Neural cell (in vitro differentiated cells): ENCODE results near the gene GJD2. TPM values are rescaled to one million over a fixed set of nuclear protein-coding genes. Genes with fewer than 3 reads are reported as not detected.

Experiments
- H2AFZ ChIP-seq: fragments of 200-600, 300-800 bp; sonication (generic), shearing (Covaris generic); 2 replicates; pipeline ENCODE4 v1.6.0; 2014; ENCODE audit warnings: low read depth, mild to moderate bottlenecking, antibody characterized with exemption, low read length, moderate library complexity
- H3F3A ChIP-seq: fragments of 200-600 bp; shearing (Covaris generic); 2 replicates; pipeline ENCODE4 v1.6.1; 2016; ENCODE audit warnings: mild to moderate bottlenecking, moderate library complexity, mixed read lengths, antibody characterized with exemption, low read length; ENCODE audit not compliant: insufficient read depth, poor library complexity, severe bottlenecking
- H3K27ac ChIP-seq: fragments of 200-600, 300-800 bp; sonication (generic), shearing (Covaris generic); 2 replicates; pipeline ENCODE4 v1.5.1; 2014; ENCODE audit warnings: mild to moderate bottlenecking, low read length, moderate library complexity
- H3K27me3 ChIP-seq: fragments of 300-800, 200-600 bp; sonication (generic), shearing (Covaris generic); 2 replicates; pipeline ENCODE4 v1.6.0; 2014; ENCODE audit warnings: mild to moderate bottlenecking, low read depth, low read length, moderate library complexity; ENCODE audit not compliant: insufficient read depth
- H3K36me3 ChIP-seq: fragments of 300-800, 200-600 bp; sonication (generic), shearing (Covaris generic); 2 replicates; pipeline ENCODE4 v1.5.1; 2014; ENCODE audit warnings: mild to moderate bottlenecking, antibody characterized with exemption, low read length, moderate library complexity; ENCODE audit not compliant: insufficient read depth
- H3K4me2 ChIP-seq: fragments of 300-800, 200-600 bp; sonication (generic), shearing (Covaris generic); 2 replicates; pipeline ENCODE4 v1.6.0; 2014; ENCODE audit warnings: mild to moderate bottlenecking, low read length
- H3K4me3 ChIP-seq: fragments of 300-800, 200-600 bp; sonication (generic), shearing (Covaris generic); 2 replicates; pipeline ENCODE4 v1.5.1; 2014; ENCODE audit warnings: mild to moderate bottlenecking, low read length, moderate library complexity
- H3K79me2 ChIP-seq: fragments of 200-600 bp; shearing (Covaris generic); replicated peaks from 2 replicates; pipeline ENCODE4 v1.6.0; 2014; ENCODE audit warnings: mild to moderate bottlenecking, low read length, moderate library complexity; ENCODE audit not compliant: insufficient read depth
- H3K9ac ChIP-seq: fragments of 300-800, 200-600 bp; sonication (generic), shearing (Covaris generic); 2 replicates; pipeline ENCODE4 v1.6.1; 2016; ENCODE audit warnings: mild to moderate bottlenecking, low read length, mixed read lengths
- H3K9me2 ChIP-seq: fragments of 200-600 bp; shearing (Covaris generic); 2 replicates; pipeline ENCODE4 v1.6.1; 2016; ENCODE audit warnings: mild to moderate bottlenecking, low read length, mixed read lengths; ENCODE audit not compliant: insufficient read depth
- H3K9me3 ChIP-seq: fragments of 200-600, 300-800 bp; sonication (generic), shearing (Covaris generic); 2 replicates; pipeline ENCODE4 v1.6.1; 2016; ENCODE audit warnings: mild to moderate bottlenecking, mixed run types, low read length, moderate library complexity, mixed read lengths
- H4K20me1 ChIP-seq: fragments of 200-600 bp; shearing (Covaris generic); 2 replicates; pipeline ENCODE4 v1.6.1; 2016; ENCODE audit warnings: mild to moderate bottlenecking, mixed run types; ENCODE audit not compliant: insufficient read depth
- CTCF ChIP-seq: fragments of 450-650 bp; IDR thresholded peaks from 2 replicates; pipeline ENCODE4 v1.5.1; 2014; ENCODE audit warnings: antibody characterized with exemption, mild to moderate bottlenecking, moderate library complexity; ENCODE audit not compliant: poor library complexity, severe bottlenecking
- EP300 ChIP-seq: fragments of 450-650 bp; conservative IDR thresholded peaks from 2 replicates; pipeline ENCODE4 v1.6.1; 2014; ENCODE audit warnings: antibody characterized with exemption, mild to moderate bottlenecking, moderate library complexity; ENCODE audit not compliant: poor library complexity, severe bottlenecking
- EZH2 ChIP-seq: fragments of 200-600, 300-800 bp; shearing (Covaris generic), sonication (generic); IDR thresholded peaks from 2 replicates; pipeline ENCODE4 v1.6.1; 2014; ENCODE audit warnings: antibody characterized with exemption, low read length, borderline replicate concordance, mild to moderate bottlenecking; ENCODE audit not compliant: insufficient read depth, poor library complexity, severe bottlenecking
- MXI1 ChIP-seq: fragments of 450-650 bp; conservative IDR thresholded peaks from 2 replicates; pipeline ENCODE4 v1.6.1; 2014; ENCODE audit warnings: antibody characterized with exemption, mild to moderate bottlenecking; ENCODE audit not compliant: poor library complexity, severe bottlenecking
- RAD21 ChIP-seq: fragments of 450-650 bp; conservative IDR thresholded peaks from 2 replicates; pipeline ENCODE4 v1.6.1; 2014; ENCODE audit warnings: antibody characterized with exemption, mild to moderate bottlenecking, moderate library complexity
- REST ChIP-seq: IDR thresholded peaks from 2 replicates; pipeline ENCODE4 v1.6.1; 2012; ENCODE audit warnings: borderline replicate concordance
- SMC3 ChIP-seq: fragments of 450-650 bp; conservative IDR thresholded peaks from 2 replicates; pipeline ENCODE4 v1.6.1; 2014; ENCODE audit warnings: antibody characterized with exemption, mild to moderate bottlenecking, moderate library complexity; ENCODE audit not compliant: poor library complexity
- TAF1 ChIP-seq: IDR thresholded peaks from 2 replicates; pipeline ENCODE4 v1.6.1; 2012; ENCODE audit warnings: low read depth
- polyA plus RNA-seq: library from polyadenylated mRNA; depleted of rRNA; stranded (reverse); fragments of >200 nt; gene quantifications from 2 replicates; pipeline ENCODE4 v1.2.3, GENCODE V29; 2014

The GJD2 gene
- polyA plus RNA-seq, 1 donor from 2014 or later: 4.6 TPM

GRCh38 chr15:34724481-34724880 lies 30.3 kb downstream of the GJD2 start:
- no peaks in the 10 kb centered on the region for H3K36me3 ChIP-seq
- H3K9me2 ChIP-seq: no peaks in the 10 kb centered on the region
- no peak overlapping the region for H3K9ac ChIP-seq
- no peak overlapping the region for H2AFZ ChIP-seq
- no peaks in the 10 kb centered on the region for H3K79me2 ChIP-seq
- H3K4me3 ChIP-seq: no peak overlapping the region
- no peaks in the 10 kb centered on the region for H3K9me3 ChIP-seq
- H3K27me3 ChIP-seq: no peaks in the 10 kb centered on the region
- no peak overlapping the region for H3K4me2 ChIP-seq
- H4K20me1 ChIP-seq: no peaks in the 10 kb centered on the region
- H3K27ac ChIP-seq: no peak overlapping the region
- TF ChIP-seq RAD21 (no peak), CTCF (no peak), EP300 (no peak), TAF1 (no peak)
- H3F3A ChIP-seq: no peaks in the 10 kb centered on the region

- no peak overlapping the region for H3K4me2 ChIP-seq
- H2AFZ ChIP-seq: no peak overlapping the region
- no peak overlapping the region for H3K9ac ChIP-seq
- no peaks in the 10 kb centered on the region for H3K9me2 ChIP-seq
- H3K36me3 ChIP-seq: no peaks in the 10 kb centered on the region
- H3K27me3 ChIP-seq: no peaks in the 10 kb centered on the region
- no peaks in the 10 kb centered on the region for H3K79me2 ChIP-seq
- TF ChIP-seq EZH2 (no peak), MXI1 (no peak), REST (no peak), RAD21 (no peak), SMC3 (no peak), CTCF (no peak), EP300 (no peak)
- H3K4me3 ChIP-seq: no peak overlapping the region
- H4K20me1 ChIP-seq: no peaks in the 10 kb centered on the region
- H3F3A ChIP-seq: no peaks in the 10 kb centered on the region
- no peaks in the 10 kb centered on the region for H3K9me3 ChIP-seq
- no peak overlapping the region for H3K27ac ChIP-seq
Measured at GRCh38 chr15:34722439-34722836, 32.4 kb downstream of the GJD2 start.
